HepG2 (cell line): ENCODE results near the gene S100A6. TPM values are rescaled to one million over a fixed set of nuclear protein-coding genes. Genes with fewer than 3 reads are reported as not detected.

ENCODE experiments used
- ATAC-seq: fragments of 200-7000 bp; cut with Tn5 transposase; 3 replicates; pipeline ENCODE4 v1.9.1; 2020; ENCODE audit warnings: mild to moderate bottlenecking, moderate library complexity
- BruUV-seq: library from RNA; stranded (reverse); fragments of 400-500 nt; replicated peaks from 2 replicates; lab custom pipeline; 2021; lab: Mats Ljungman, UMichigan
- CTCF ChIA-PET: fragments of 300-600 bp; formaldehyde crosslinking; extraction: SDS; loops from one replicate; lab custom pipeline; 2021; ENCODE audit warnings: low total read pairs, inconsistent platforms, low intra/inter-chr PET ratio; lab: Yijun Ruan, JAX
- POLR2A ChIA-PET: fragments of 350-600 bp; sonication (Branson Sonifier 250); formaldehyde crosslinking; loops from one replicate; lab custom pipeline; 2020; ENCODE audit warnings: antibody characterized with exemption, inconsistent platforms; lab: Yijun Ruan, JAX
- DNase-seq: peaks from one replicate; pipeline ENCODE4 v3.0.0-alpha.2; 2015; ENCODE audit warnings: low spot score
- FAIRE-seq: peaks from 3 replicates; lab custom pipeline; 2011; peaks lifted over from hg19 to GRCh38; lab: Jason Lieb, UNC
- H2AFZ ChIP-seq: one replicate; pipeline ENCODE4 v1.6.1; 2011; ENCODE audit warnings: low read length, inconsistent platforms
- H3K27ac ChIP-seq: fragments of 300-600 bp; 3 replicates; pipeline ENCODE4 v1.8.0; 2011; ENCODE audit warnings: mixed run types, mild to moderate bottlenecking, mixed read lengths, low read length, inconsistent platforms; ENCODE audit not compliant: insufficient read depth; ENCODE audit errors: extremely low read length
- H3K27me3 ChIP-seq, 2 experiments: fragments of 200-600 bp in 1 of 2; 2 replicates in 1 of 2; 3 replicates in 1 of 2; pipeline versions ENCODE4 v1.6.0 to v1.8.0; 2011; ENCODE audit warnings: low read length in 2 of 2, mild to moderate bottlenecking in 2 of 2, moderate library complexity in 2 of 2, inconsistent platforms in 1 of 2; ENCODE audit not compliant: insufficient read depth in 2 of 2, control insufficient read depth in 1 of 2
- H3K36me3 ChIP-seq, 2 experiments: fragments of 200-600 bp in 1 of 2; replicated peaks in 1 of 2; 2 replicates in 1 of 2; 3 replicates in 1 of 2; pipeline versions ENCODE4 v1.5.1 to v1.8.0; 2011; ENCODE audit warnings: low read length in 2 of 2, inconsistent platforms in 1 of 2; ENCODE audit not compliant: insufficient read depth in 2 of 2, control insufficient read depth in 1 of 2
- H3K4me1 ChIP-seq: 2 replicates; pipeline ENCODE4 v1.5.1; 2012; ENCODE audit warnings: low read length, inconsistent platforms; ENCODE audit not compliant: insufficient read depth
- H3K4me2 ChIP-seq: 2 replicates; pipeline ENCODE4 v1.6.0; 2011; ENCODE audit warnings: low read depth, low read length, inconsistent platforms
- H3K4me3 ChIP-seq, 3 experiments: fragments of 200-600 bp in 1 of 3; sonication (generic), shearing (Covaris generic) in 1 of 3; replicated peaks in 1 of 3; 2 replicates each; pipeline ENCODE4 v1.5.1; 2011 to 2016; ENCODE audit warnings: low read length in 3 of 3, inconsistent platforms in 2 of 3, low read depth in 2 of 3, mild to moderate bottlenecking in 2 of 3, control low read depth in 1 of 3, mixed read lengths in 1 of 3; ENCODE audit not compliant: insufficient read depth in 1 of 3
- H3K79me2 ChIP-seq: one replicate; pipeline ENCODE4 v1.6.1; 2011; ENCODE audit warnings: low read length, inconsistent platforms; ENCODE audit not compliant: insufficient read depth
- H3K9ac ChIP-seq: 2 replicates; pipeline ENCODE4 v1.6.0; 2011; ENCODE audit warnings: mild to moderate bottlenecking, low read depth, low read length, inconsistent platforms; ENCODE audit not compliant: insufficient read depth
- H3K9me3 ChIP-seq: 2 replicates; pipeline ENCODE4 v1.5.1; 2012; ENCODE audit warnings: mild to moderate bottlenecking, low read length
- H4K20me1 ChIP-seq: 2 replicates; pipeline ENCODE4 v1.6.0; 2011; ENCODE audit warnings: inconsistent platforms, mild to moderate bottlenecking, low read length, moderate library complexity; ENCODE audit not compliant: insufficient read depth
- FOSL2 ChIP-seq: sonication (generic); formaldehyde crosslinking; IDR thresholded peaks from 2 replicates; pipeline ENCODE4 v1.4.0; 2020; ENCODE audit warnings: missing genetic modification reagents
- MYC ChIP-seq: sonication (generic); formaldehyde crosslinking; IDR thresholded peaks from 2 replicates; pipeline ENCODE4 v1.9.0; 2021; ENCODE audit warnings: missing genetic modification reagents, borderline replicate concordance
- NFE2L1 ChIP-seq: sonication (generic); formaldehyde crosslinking; IDR thresholded peaks from 2 replicates; pipeline ENCODE4 v1.4.0; 2020; ENCODE audit warnings: missing genetic modification reagents, mild to moderate bottlenecking, borderline replicate concordance
- SMYD3 ChIP-seq: sonication (generic); formaldehyde crosslinking; IDR thresholded peaks from 2 replicates; pipeline ENCODE4 v1.8.1; 2023; ENCODE audit warnings: mild to moderate bottlenecking, missing genetic modification reagents
- SUZ12 ChIP-seq: fragments of 150-350 bp; IDR thresholded peaks from 2 replicates; pipeline ENCODE4 v1.6.1; 2014; ENCODE audit warnings: low read depth, low read length
- TRIM24 ChIP-seq: sonication (generic); formaldehyde crosslinking; IDR thresholded peaks from 2 replicates; pipeline ENCODE4 v1.8.0; 2022; ENCODE audit warnings: mild to moderate bottlenecking, missing genetic modification reagents
- XRCC5 ChIP-seq: fragments of 200-400 bp; formaldehyde crosslinking; optimal IDR thresholded peaks from 2 replicates; pipeline ENCODE3; 2017; ENCODE audit warnings: mild to moderate bottlenecking, low read length
- ZC3H13 ChIP-seq: sonication (generic); formaldehyde crosslinking; IDR thresholded peaks from 2 replicates; pipeline ENCODE4 v1.8.1; 2023; ENCODE audit warnings: mild to moderate bottlenecking, missing genetic modification reagents, moderate library complexity
- ZFP1 ChIP-seq: IDR thresholded peaks from 2 replicates; pipeline ENCODE4 v1.6.1; 2016
- ZFP36L2 ChIP-seq: sonication (generic); formaldehyde crosslinking; IDR thresholded peaks from 2 replicates; pipeline ENCODE4 v1.4.0; 2020; ENCODE audit warnings: missing genetic modification reagents
- ZNF543 ChIP-seq: sonication (generic); formaldehyde crosslinking; IDR thresholded peaks from 2 replicates; pipeline ENCODE4 v1.4.0; 2020; ENCODE audit warnings: mild to moderate bottlenecking, missing genetic modification reagents
- ZNF567 ChIP-seq: sonication (generic); formaldehyde crosslinking; IDR thresholded peaks from 2 replicates; pipeline ENCODE4 v1.8.1; 2023; ENCODE audit warnings: mild to moderate bottlenecking, missing genetic modification reagents, borderline replicate concordance
- ZNF644 ChIP-seq: IDR thresholded peaks from 2 replicates; pipeline ENCODE4 v1.6.1; 2016; ENCODE audit warnings: low read depth
- ZNF737 ChIP-seq: sonication (generic); formaldehyde crosslinking; IDR thresholded peaks from 2 replicates; pipeline ENCODE4 v1.5.0; 2020; ENCODE audit warnings: missing genetic modification reagents, mild to moderate bottlenecking, borderline replicate concordance
- ZNF768 ChIP-seq: sonication (generic); formaldehyde crosslinking; IDR thresholded peaks from 2 replicates; pipeline ENCODE4 v1.4.0; 2020; ENCODE audit warnings: missing genetic modification reagents
- WGBS: methylation state at CpG from one replicate; pipeline ENCODE4 v1.1.6; 2017; ENCODE audit warnings: low lambda C conversion rate; 5-methylcytosine and 5-hydroxymethylcytosine counted together
- in situ Hi-C: cut with HindIII; loops from 2 replicates; pipeline ENCODE4 v1.10.0; 2017; ENCODE audit warnings: low pct_unique_long_range_greater_than_20kb; ENCODE audit not compliant: extremely low pct_ligation_motif_present
- intact Hi-C: fragments of 100-400 bp; cut with micrococcal nuclease; formaldehyde crosslinking; loops from one replicate; pipeline ENCODE4 v1.10.0; 2022; ENCODE audit not compliant: unreplicated experiment
- polyA plus RNA-seq, 8 experiments: library from polyadenylated mRNA; depleted of rRNA in 3 of 8; stranded (reverse) in 7 of 8; unstranded in 1 of 8; fragments of >200 nt; fragmentation: Illumina TruSeq in 4 of 8; extraction: Trizol in 4 of 8; gene quantifications; 2 replicates each; pipeline versions ENCODE4 v1.2.1 to v1.2.3, GENCODE V29; 2011 to 2016; ENCODE audit warnings: low read depth in 4 of 8, missing spikeins in 1 of 8, mixed read lengths in 1 of 8; ENCODE audit not compliant: insufficient read depth in 1 of 8
- total RNA-seq, 5 experiments: library from RNA; depleted of rRNA; stranded (reverse); fragments of >200 nt; fragmentation: Illumina TruSeq; extraction: Trizol; gene quantifications; 2 replicates each; pipeline ENCODE4 v1.2.3, GENCODE V29; 2016; ENCODE audit warnings: low read depth in 1 of 5
- TF ChIP-seq, protein P1 (sequence below): IDR thresholded peaks from 2 replicates; pipeline ENCODE4 v1.6.1; 2016; ENCODE audit warnings: control low read depth
- TF ChIP-seq, protein P2 (sequence below): sonication (generic); formaldehyde crosslinking; IDR thresholded peaks from 2 replicates; pipeline ENCODE4 v1.4.0; 2020; ENCODE audit warnings: low read depth, mild to moderate bottlenecking, missing genetic modification reagents
- TF ChIP-seq, protein P3 (sequence below): sonication (generic); formaldehyde crosslinking; IDR thresholded peaks from 2 replicates; pipeline ENCODE4 v1.9.0; 2022; ENCODE audit warnings: low read depth, missing genetic modification reagents
- TF ChIP-seq, protein P4 (sequence below): IDR thresholded peaks from 2 replicates; pipeline ENCODE4 v1.6.1; 2016; ENCODE audit warnings: missing genetic modification reagents, missing compliant biosample characterization
- TF ChIP-seq, protein P5 (sequence below): IDR thresholded peaks from 2 replicates; pipeline ENCODE4 v1.6.1; 2012; ENCODE audit warnings: inconsistent platforms

Gene S100A6
- total and polyA plus RNA-seq, 2 of the 13 experiments (the other 11 are each of a cell fraction or from before 2014, with no cell fraction given): 72.9 to 85.0 TPM

DNA sequence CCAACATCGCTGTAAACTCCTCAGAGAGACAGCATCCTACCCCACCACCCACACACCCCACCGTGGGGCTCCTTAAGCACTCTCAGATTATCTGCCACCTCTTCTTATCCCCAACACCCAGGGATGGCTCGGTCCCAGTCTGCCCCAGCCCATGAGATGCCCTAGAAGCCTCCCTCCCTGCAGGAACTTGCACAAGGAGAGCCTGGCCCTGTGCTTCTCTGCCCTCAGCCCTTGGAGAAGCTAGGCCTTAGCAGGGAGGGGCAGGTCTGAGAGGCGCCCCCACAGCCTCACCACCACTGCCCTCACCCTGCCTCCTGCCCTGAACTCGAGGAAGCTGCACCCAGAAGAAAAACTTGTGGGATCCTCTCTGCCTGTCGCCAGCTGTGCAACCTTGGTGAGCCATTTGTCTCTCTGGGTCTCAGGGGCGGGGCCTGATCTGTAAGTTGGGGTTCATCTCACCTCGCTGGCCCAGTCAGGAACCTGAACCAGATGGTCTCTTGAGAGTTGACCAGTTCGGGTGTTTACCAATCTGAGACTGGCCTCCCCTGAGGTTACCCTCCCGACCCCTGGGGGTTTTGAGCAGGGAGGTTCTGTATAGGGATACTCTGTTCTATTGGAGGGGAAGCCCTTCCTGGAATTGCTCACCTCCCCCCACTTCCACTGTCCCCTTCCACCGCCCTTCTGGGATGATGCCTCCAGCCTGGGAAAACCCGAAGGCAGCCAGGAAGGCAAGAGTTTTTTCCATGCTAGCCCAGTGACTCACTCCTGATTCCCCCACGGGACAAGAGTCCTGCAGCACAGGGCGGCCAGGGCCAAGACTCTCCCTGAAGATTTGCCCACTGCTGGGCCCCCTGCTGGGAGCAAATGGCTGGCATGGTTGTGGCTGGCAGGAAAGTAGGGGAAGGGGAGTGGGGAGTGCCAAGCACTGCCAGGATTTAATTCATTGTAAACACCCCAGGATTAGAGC lies 13.2 kb upstream of the S100A6 start, which contains the start of gene S100A3:
S100A3 (minus strand) TSS at position 537 of the 967 bp plus-strand sequence. CDS start 773 bp downstream, outside the sequence.
- Histone ChIP-seq H3K4me1 (peaks cover 90% of the 10 kb centered on the region), H3K36me3 (no peaks in the 10 kb centered on the region), H3K4me3 (peak within 1 kb of the TSS in 1 of 3 experiments; percentile 27; a peak in 1 of 6 replicates), H3K4me2 (peak within 1 kb of the TSS; percentile 40), H3K27me3 (peaks cover 3 to 15% of the 10 kb centered on the region in 2 experiments; a peak in 3 of 5 replicates), H2AFZ (no peak within 1 kb of the TSS), H3K9me3 (no peaks in the 10 kb centered on the region), H3K27ac (no peak within 1 kb of the TSS), H4K20me1 (no peaks in the 10 kb centered on the region), H3K9ac (no peak within 1 kb of the TSS), H3K79me2 (no peaks in the 10 kb centered on the region)
- DNase-seq (no peak), FAIRE-seq (no peak), ATAC-seq (no peak)
- POLR2A ChIA-PET: interaction anchor here (1.0 to 2.2 kb wide), 2 partner anchors 13 to 17 kb away, joined by 5 to 10 read pairs; partner anchors contain the start of gene S100A6
- CTCF ChIA-PET: no interaction called here
- intact Hi-C loops: no loop called here
- BruUV-seq: no TSS peak
- in situ Hi-C loops: no loop called here
- 34% methylated on average over 8 of the region's 14 CpGs for WGBS
- TF ChIP-seq ZC3H13 (CRISPR knock-in tag) (no peak), XRCC5 (peak; percentile 51), ZNF737 (CRISPR knock-in tag) (no peak), NFE2L1 (CRISPR knock-in tag) (no peak), MYC (CRISPR knock-in tag) (no peak), SUZ12 (no peak), ZNF644 (CRISPR knock-in tag) (no peak), ZNF543 (CRISPR knock-in tag) (no peak), ZNF768 (CRISPR knock-in tag) (peak; percentile 72), TRIM24 (CRISPR knock-in tag) (no peak), ZNF567 (no peak), FOSL2 (peak; percentile 52; the same call in 1 of the 2 replicates), ZFP36L2 (CRISPR knock-in tag) (no peak), SMYD3 (CRISPR knock-in tag) (no peak), ZFP1 (CRISPR knock-in tag) (no peak)
- TF ChIP-seq, protein P1, sequence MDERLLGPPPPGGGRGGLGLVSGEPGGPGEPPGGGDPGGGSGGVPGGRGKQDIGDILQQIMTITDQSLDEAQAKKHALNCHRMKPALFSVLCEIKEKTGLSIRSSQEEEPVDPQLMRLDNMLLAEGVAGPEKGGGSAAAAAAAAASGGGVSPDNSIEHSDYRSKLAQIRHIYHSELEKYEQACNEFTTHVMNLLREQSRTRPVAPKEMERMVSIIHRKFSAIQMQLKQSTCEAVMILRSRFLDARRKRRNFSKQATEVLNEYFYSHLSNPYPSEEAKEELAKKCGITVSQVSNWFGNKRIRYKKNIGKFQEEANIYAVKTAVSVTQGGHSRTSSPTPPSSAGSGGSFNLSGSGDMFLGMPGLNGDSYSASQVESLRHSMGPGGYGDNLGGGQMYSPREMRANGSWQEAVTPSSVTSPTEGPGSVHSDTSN: no peak
- TF ChIP-seq, protein P2, sequence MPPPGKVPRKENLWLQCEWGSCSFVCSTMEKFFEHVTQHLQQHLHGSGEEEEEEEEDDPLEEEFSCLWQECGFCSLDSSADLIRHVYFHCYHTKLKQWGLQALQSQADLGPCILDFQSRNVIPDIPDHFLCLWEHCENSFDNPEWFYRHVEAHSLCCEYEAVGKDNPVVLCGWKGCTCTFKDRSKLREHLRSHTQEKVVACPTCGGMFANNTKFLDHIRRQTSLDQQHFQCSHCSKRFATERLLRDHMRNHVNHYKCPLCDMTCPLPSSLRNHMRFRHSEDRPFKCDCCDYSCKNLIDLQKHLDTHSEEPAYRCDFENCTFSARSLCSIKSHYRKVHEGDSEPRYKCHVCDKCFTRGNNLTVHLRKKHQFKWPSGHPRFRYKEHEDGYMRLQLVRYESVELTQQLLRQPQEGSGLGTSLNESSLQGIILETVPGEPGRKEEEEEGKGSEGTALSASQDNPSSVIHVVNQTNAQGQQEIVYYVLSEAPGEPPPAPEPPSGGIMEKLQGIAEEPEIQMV (CRISPR knock-in tag): no peak
- TF ChIP-seq, protein P3, sequence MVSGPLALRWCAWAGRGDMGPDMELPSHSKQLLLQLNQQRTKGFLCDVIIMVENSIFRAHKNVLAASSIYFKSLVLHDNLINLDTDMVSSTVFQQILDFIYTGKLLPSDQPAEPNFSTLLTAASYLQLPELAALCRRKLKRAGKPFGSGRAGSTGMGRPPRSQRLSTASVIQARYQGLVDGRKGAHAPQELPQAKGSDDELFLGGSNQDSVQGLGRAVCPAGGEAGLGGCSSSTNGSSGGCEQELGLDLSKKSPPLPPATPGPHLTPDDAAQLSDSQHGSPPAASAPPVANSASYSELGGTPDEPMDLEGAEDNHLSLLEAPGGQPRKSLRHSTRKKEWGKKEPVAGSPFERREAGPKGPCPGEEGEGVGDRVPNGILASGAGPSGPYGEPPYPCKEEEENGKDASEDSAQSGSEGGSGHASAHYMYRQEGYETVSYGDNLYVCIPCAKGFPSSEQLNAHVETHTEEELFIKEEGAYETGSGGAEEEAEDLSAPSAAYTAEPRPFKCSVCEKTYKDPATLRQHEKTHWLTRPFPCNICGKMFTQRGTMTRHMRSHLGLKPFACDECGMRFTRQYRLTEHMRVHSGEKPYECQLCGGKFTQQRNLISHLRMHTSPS (CRISPR knock-in tag): 0 out of 2 replicates have a peak, but pooled peaks have one; percentile 24
- TF ChIP-seq, protein P4, sequence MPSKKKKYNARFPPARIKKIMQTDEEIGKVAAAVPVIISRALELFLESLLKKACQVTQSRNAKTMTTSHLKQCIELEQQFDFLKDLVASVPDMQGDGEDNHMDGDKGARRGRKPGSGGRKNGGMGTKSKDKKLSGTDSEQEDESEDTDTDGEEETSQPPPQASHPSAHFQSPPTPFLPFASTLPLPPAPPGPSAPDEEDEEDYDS: no peak
- TF ChIP-seq, protein P5, sequence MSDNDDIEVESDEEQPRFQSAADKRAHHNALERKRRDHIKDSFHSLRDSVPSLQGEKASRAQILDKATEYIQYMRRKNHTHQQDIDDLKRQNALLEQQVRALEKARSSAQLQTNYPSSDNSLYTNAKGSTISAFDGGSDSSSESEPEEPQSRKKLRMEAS: no peak
